Smooth muscle cell (in vitro differentiated cells): Measurements from ENCODE around the gene SH2B3. TPM values are rescaled to one million over a fixed set of nuclear protein-coding genes. Genes with fewer than 3 reads are reported as not detected.
A peak's percentile ranks its signal among the peaks of the same experiment; 100 is the strongest.

Experiments
- DNase-seq: peaks from one replicate; lab custom pipeline; 2025; ENCODE audit not compliant: unreplicated experiment; lab: John Stamatoyannopoulos, UW
- H2AFZ ChIP-seq: fragments of 200-600 bp; sonication (generic); 2 replicates; pipeline ENCODE4 v1.6.0; 2016; ENCODE audit warnings: antibody characterized with exemption, low read depth, mild to moderate bottlenecking
- H3F3A ChIP-seq: fragments of 200-600 bp; sonication (generic); 2 replicates; pipeline ENCODE4 v1.6.0; 2017; ENCODE audit warnings: antibody characterized with exemption, low read depth
- H3K27ac ChIP-seq: fragments of 200-600 bp; sonication (generic); 2 replicates; pipeline ENCODE4 v1.5.1; 2016; ENCODE audit warnings: low read depth, mild to moderate bottlenecking
- H3K27me3 ChIP-seq: fragments of 200-600 bp; sonication (generic); 2 replicates; pipeline ENCODE4 v1.6.1; 2016; ENCODE audit warnings: low read depth, mild to moderate bottlenecking
- H3K36me3 ChIP-seq: fragments of 200-600 bp; sonication (generic); 2 replicates; pipeline ENCODE4 v1.5.1; 2016; ENCODE audit warnings: low read depth
- H3K4me1 ChIP-seq: fragments of 200-600 bp; sonication (generic); 2 replicates; pipeline ENCODE4 v1.5.1; 2016; ENCODE audit warnings: low read depth
- H3K4me2 ChIP-seq: fragments of 200-600 bp; sonication (generic); 2 replicates; pipeline ENCODE4 v1.6.0; 2016; ENCODE audit warnings: mild to moderate bottlenecking
- H3K4me3 ChIP-seq: fragments of 200-600 bp; sonication (generic); 2 replicates; pipeline ENCODE4 v1.5.1; 2016; ENCODE audit warnings: mild to moderate bottlenecking
- H3K79me2 ChIP-seq: fragments of 200-600 bp; sonication (generic); 2 replicates; pipeline ENCODE4 v1.6.0; 2016; ENCODE audit warnings: low read depth, mild to moderate bottlenecking
- H3K9ac ChIP-seq: fragments of 200-600 bp; sonication (generic); 2 replicates; pipeline ENCODE4 v1.6.0; 2016; ENCODE audit warnings: low read depth
- H3K9me3 ChIP-seq: fragments of 200-600 bp; sonication (generic); replicated peaks from 2 replicates; pipeline ENCODE4 v1.5.1; 2016; ENCODE audit warnings: low read depth
- H4K20me1 ChIP-seq: fragments of 200-600 bp; sonication (generic); 2 replicates; pipeline ENCODE4 v1.6.0; 2016; ENCODE audit warnings: low read depth
- WGBS: methylation state at CpG from one replicate; pipeline ENCODE4 v1.1.7; 2016; ENCODE audit warnings: low lambda C conversion rate; 5-methylcytosine and 5-hydroxymethylcytosine counted together
- polyA plus RNA-seq: library from polyadenylated mRNA; unstranded; fragments of >200 nt; fragmentation: Nextera tagmentation; extraction: Ambion mirVana; gene quantifications from 2 replicates; pipeline ENCODE4 v1.2.1, GENCODE V29; 2016
- total RNA-seq: library from RNA; depleted of rRNA; stranded (reverse); fragments of >200 nt; gene quantifications from 2 replicates; pipeline ENCODE4 v1.2.3, GENCODE V29; 2014
- TF ChIP-seq, protein P1 (sequence below): fragments of 200-600 bp; sonication (generic); IDR thresholded peaks from 2 replicates; pipeline ENCODE4 v1.5.1; 2017; ENCODE audit warnings: borderline replicate concordance, mild to moderate bottlenecking, antibody characterized with exemption; ENCODE audit not compliant: insufficient read depth, poor library complexity, severe bottlenecking

SH2B3 gene
- total and polyA plus RNA-seq, 2 experiments from 2014 or later = 4.7 to 5.2 TPM

DNA sequence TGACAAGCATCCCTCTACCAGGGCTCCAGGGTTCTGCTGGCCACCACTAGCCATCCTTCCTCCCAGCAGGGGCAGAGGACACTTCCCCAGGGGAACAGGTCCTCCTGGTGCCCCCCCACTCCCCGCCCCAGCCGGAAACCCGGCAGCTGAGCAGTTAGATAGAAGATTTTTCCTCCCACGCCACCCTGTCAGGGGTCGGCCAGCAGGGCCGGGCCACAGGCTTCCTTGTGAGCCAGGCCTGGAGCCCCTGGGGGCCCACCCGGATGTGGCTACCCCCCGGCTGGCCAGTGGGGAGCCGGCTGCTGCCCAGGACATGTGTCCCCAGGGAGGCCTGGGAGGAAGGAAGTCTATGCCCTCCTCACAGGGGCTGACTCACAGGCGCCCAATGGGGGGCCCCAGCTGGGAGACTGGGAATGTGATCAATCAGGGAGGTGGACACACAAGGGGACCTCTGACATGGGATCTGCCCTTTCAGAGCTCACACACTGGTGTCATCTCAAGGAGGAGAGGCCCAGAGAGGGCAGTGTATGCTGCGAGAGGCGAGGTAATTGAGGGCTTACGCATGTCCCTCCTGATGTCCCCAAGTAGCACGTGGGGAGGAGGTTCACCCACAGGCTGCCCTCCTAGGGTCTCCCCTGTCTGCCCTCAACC, 4.2 kb downstream of the SH2B3 start:
- Histone ChIP-seq H3K36me3 (no peaks in the 10 kb centered on the region), H3K4me1 (peaks cover 47% of the 10 kb centered on the region), H3K9me3 (no peaks in the 10 kb centered on the region), H3K4me2 (peak overlapping the region; percentile 70), H3K9ac (peak overlapping the region; percentile 33), H2AFZ (no peak overlapping the region), H4K20me1 (peaks cover 41% of the 10 kb centered on the region), H3K4me3 (no peak overlapping the region), H3K27me3 (no peaks in the 10 kb centered on the region), H3K79me2 (peaks cover 65% of the 10 kb centered on the region), H3F3A (peaks cover 15% of the 10 kb centered on the region), H3K27ac (peak overlapping the region; percentile 84)
- WGBS = 35% methylated on average over 11 of the region's 14 CpGs
- DNase-seq = peak; percentile 72
- TF ChIP-seq, protein P1, sequence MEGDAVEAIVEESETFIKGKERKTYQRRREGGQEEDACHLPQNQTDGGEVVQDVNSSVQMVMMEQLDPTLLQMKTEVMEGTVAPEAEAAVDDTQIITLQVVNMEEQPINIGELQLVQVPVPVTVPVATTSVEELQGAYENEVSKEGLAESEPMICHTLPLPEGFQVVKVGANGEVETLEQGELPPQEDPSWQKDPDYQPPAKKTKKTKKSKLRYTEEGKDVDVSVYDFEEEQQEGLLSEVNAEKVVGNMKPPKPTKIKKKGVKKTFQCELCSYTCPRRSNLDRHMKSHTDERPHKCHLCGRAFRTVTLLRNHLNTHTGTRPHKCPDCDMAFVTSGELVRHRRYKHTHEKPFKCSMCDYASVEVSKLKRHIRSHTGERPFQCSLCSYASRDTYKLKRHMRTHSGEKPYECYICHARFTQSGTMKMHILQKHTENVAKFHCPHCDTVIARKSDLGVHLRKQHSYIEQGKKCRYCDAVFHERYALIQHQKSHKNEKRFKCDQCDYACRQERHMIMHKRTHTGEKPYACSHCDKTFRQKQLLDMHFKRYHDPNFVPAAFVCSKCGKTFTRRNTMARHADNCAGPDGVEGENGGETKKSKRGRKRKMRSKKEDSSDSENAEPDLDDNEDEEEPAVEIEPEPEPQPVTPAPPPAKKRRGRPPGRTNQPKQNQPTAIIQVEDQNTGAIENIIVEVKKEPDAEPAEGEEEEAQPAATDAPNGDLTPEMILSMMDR = no peak

DNA sequence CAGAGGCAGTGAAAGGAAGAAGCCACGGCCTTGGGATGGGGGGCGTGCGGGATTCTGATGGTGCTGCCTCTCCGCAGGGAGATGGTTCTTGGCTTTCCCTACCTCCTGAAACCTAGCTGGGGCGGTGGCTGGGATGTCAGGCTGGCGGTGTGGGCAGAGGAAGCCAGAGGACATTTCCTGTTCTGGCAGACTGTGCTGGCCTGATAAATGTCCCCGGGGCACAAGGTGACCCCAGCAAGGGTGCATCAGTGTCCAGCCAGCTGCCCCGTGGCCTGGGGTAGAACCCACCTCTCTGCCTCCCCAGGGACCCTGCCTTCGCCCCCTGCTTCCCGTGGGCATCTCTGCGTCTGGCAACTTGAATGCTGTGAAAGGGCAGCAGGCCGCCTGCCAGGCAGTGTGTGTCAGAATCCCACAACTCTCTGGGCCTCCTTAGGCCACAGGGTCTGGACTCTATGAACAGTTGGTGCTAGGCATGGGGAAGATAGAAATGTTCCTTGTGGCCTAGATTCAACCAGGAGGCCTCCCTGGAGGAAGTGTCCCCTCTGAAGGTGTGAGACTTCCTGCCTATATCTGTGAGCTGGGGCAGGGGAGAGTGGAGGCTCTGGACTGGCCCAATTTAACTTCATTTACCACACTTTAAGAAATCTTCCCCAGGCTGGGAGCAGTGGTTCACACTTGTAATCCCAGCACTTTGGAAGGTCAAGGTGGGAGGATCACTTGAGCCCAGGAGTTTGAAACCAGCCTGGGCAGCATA, 4.9 kb downstream of the SH2B3 start:
- H2AFZ ChIP-seq = no peak overlapping the region
- no peak overlapping the region for H3K4me3 ChIP-seq
- DNase-seq = peak; percentile 37
- peaks cover 47% of the 10 kb centered on the region for H3K4me1 ChIP-seq
- TF ChIP-seq, protein P1 = no peak
- H3K9me3 ChIP-seq = no peaks in the 10 kb centered on the region
- 63% methylated on average over 12 of the region's 12 CpGs for WGBS
- H3K36me3 ChIP-seq = no peaks in the 10 kb centered on the region
- H3K9ac ChIP-seq = peak overlapping the region; percentile 33
- H3K27me3 ChIP-seq = no peaks in the 10 kb centered on the region
- peaks cover 15% of the 10 kb centered on the region for H3F3A ChIP-seq
- peaks cover 45% of the 10 kb centered on the region for H4K20me1 ChIP-seq
- peak overlapping the region; percentile 70 for H3K4me2 ChIP-seq
- H3K27ac ChIP-seq = peak overlapping the region; percentile 84
- H3K79me2 ChIP-seq = peaks cover 72% of the 10 kb centered on the region

DNA sequence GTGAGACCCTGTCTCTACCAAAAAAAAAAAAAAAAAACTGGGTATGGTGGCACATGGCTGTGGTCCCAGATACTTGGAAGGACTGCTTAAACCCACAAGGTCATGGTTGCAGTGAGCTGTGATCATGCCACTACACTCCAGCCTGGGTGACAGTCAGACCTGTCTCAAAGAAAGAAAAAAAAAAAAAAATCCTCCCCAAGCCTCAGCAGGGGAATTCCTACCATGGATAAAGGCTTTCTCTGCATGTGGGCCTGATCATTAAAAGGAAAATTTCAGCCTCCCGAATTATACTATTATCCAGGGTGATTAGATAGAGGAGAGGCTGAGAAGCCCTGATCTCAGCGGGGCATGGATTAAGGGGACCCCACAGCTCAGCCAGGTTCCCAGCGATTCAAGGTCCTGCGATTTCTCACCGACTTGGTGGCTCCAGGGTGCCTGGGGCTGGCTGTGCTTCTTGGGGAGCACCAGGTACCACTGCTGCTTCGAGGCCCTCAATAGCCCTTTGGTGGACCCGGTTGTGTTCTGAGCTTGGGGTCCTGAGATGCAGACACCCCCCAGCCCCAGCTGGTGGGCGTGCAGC, 5.6 kb downstream of the SH2B3 start:
- H3K4me2 ChIP-seq = peak overlapping the region; percentile 70
- 79% methylated on average over 8 of the region's 8 CpGs for WGBS

More for the DNA sequence above, 5.6 kb downstream of the SH2B3 start:
- Histone ChIP-seq H3F3A (peaks cover 15% of the 10 kb centered on the region), H3K4me3 (no peak overlapping the region), H3K27me3 (no peaks in the 10 kb centered on the region), H3K9me3 (no peaks in the 10 kb centered on the region), H4K20me1 (peaks cover 50% of the 10 kb centered on the region), H3K36me3 (no peaks in the 10 kb centered on the region), H3K79me2 (peaks cover 74% of the 10 kb centered on the region), H3K4me1 (peaks cover 46% of the 10 kb centered on the region), H3K27ac (peak overlapping the region; percentile 84), H2AFZ (no peak overlapping the region), H3K9ac (no peak overlapping the region)
- no peak for DNase-seq
- TF ChIP-seq, protein P1 = no peak
